ENCODE measurements around the gene DNAH6. TPM values are rescaled to one million over a fixed set of nuclear protein-coding genes. Genes with fewer than 3 reads are reported as not detected.

The DNAH6 gene
- total RNA-seq, 1 experiment from 2014 or later, result 0.32 TPM

- Mint-ChIP-seq H3K9me3 (ENCODE audit: unreplicated experiment) (peaks cover 34% of the 10 kb centered on the region), H3K36me3 (ENCODE audit: insufficient read depth, unreplicated experiment) (no peaks in the 10 kb centered on the region), H3K4me1 (ENCODE audit: low read depth, unreplicated experiment) (no peaks in the 10 kb centered on the region), H3K4me3 (ENCODE audit: unreplicated experiment) (no peak overlapping the region), H3K27me3 (ENCODE audit: insufficient read depth, unreplicated experiment) (no peaks in the 10 kb centered on the region), H3K27ac (ENCODE audit: unreplicated experiment) (no peak overlapping the region)
- Histone ChIP-seq H3K4me1 (no peaks in the 10 kb centered on the region), H3K36me3 (ENCODE audit: control insufficient read depth, insufficient read depth, low read length) (no peaks in the 10 kb centered on the region; the same call in 1 of the 2 replicates), H3K9me3 (peaks cover 10% of the 10 kb centered on the region; the same call in 1 of the 2 replicates), H3K4me3 (ENCODE audit: low read depth, low read length) (no peak overlapping the region), H3K27me3 (replicated peaks; ENCODE audit: control insufficient read depth, insufficient read depth, low read length) (no peaks in the 10 kb centered on the region)
- ChIA-PET POLR2A (no interaction called here), CTCF (no interaction called here)
- no peak for TF ChIP-seq CTCF (IDR thresholded peaks at IDR 0.05; ENCODE audit: insufficient read depth in 1 of 2, low read depth in 1 of 2, low read length in 1 of 2, severe bottlenecking in 1 of 2, unreplicated experiment in 1 of 2)
- BruUV-seq (replicated peaks), result no TSS peak
- intact Hi-C loops (cut with micrococcal nuclease; ENCODE audit: unreplicated experiment), result no loop called here
- no peak for DNase-seq
Measured at GRCh38 chr2:84478867-84479266, 37.4 kb upstream of the DNAH6 start.

GRCh38 chr2:84481702-84482101 is 34.6 kb upstream of the DNAH6 start:
- Histone ChIP-seq H3K4me3 (ENCODE audit: low read depth, low read length) (no peak overlapping the region), H3K27me3 (replicated peaks; ENCODE audit: control insufficient read depth, insufficient read depth, low read length) (no peaks in the 10 kb centered on the region), H3K36me3 (ENCODE audit: control insufficient read depth, insufficient read depth, low read length) (peaks cover 1% of the 10 kb centered on the region; the same call in 1 of the 2 replicates), H3K4me1 (peaks cover 13% of the 10 kb centered on the region), H3K9me3 (peaks cover 7% of the 10 kb centered on the region; the same call in 1 of the 2 replicates)
- BruUV-seq (replicated peaks), result no TSS peak
- CTCF ChIA-PET, result no interaction called here
- Mint-ChIP-seq H3K36me3 (ENCODE audit: insufficient read depth, unreplicated experiment) (no peaks in the 10 kb centered on the region), H3K9me3 (ENCODE audit: unreplicated experiment) (peaks cover 11% of the 10 kb centered on the region), H3K27ac (ENCODE audit: unreplicated experiment) (peak overlapping the region; percentile 13), H3K4me1 (ENCODE audit: low read depth, unreplicated experiment) (peaks cover 9% of the 10 kb centered on the region), H3K27me3 (ENCODE audit: insufficient read depth, unreplicated experiment) (no peaks in the 10 kb centered on the region), H3K4me3 (ENCODE audit: unreplicated experiment) (no peak overlapping the region)
- no peak for TF ChIP-seq CTCF (IDR thresholded peaks at IDR 0.05; ENCODE audit: insufficient read depth in 1 of 2, low read depth in 1 of 2, low read length in 1 of 2, severe bottlenecking in 1 of 2, unreplicated experiment in 1 of 2)
- no peak for DNase-seq
- POLR2A ChIA-PET, result no interaction called here
- intact Hi-C loops (cut with micrococcal nuclease; ENCODE audit: unreplicated experiment), result no loop called here

GRCh38 chr2:84482603-84483002 is 33.7 kb upstream of the DNAH6 start:
- Mint-ChIP-seq H3K9me3 (ENCODE audit: unreplicated experiment) (peaks cover 2% of the 10 kb centered on the region), H3K27ac (ENCODE audit: unreplicated experiment) (no peak overlapping the region), H3K27me3 (ENCODE audit: insufficient read depth, unreplicated experiment) (no peaks in the 10 kb centered on the region), H3K4me3 (ENCODE audit: unreplicated experiment) (no peak overlapping the region), H3K36me3 (ENCODE audit: insufficient read depth, unreplicated experiment) (no peaks in the 10 kb centered on the region), H3K4me1 (ENCODE audit: low read depth, unreplicated experiment) (peaks cover 10% of the 10 kb centered on the region)
- CTCF ChIA-PET, result no interaction called here
- POLR2A ChIA-PET, result no interaction called here
- Histone ChIP-seq H3K4me1 (peaks cover 22% of the 10 kb centered on the region), H3K9me3 (no peaks in the 10 kb centered on the region), H3K4me3 (ENCODE audit: low read depth, low read length) (no peak overlapping the region), H3K36me3 (ENCODE audit: control insufficient read depth, insufficient read depth, low read length) (peaks cover 1% of the 10 kb centered on the region; the same call in 1 of the 2 replicates), H3K27me3 (replicated peaks; ENCODE audit: control insufficient read depth, insufficient read depth, low read length) (no peaks in the 10 kb centered on the region)
- BruUV-seq (replicated peaks), result no TSS peak
- DNase-seq, result no peak
- intact Hi-C loops (cut with micrococcal nuclease; ENCODE audit: unreplicated experiment), result no loop called here
- TF ChIP-seq CTCF (IDR thresholded peaks at IDR 0.05; ENCODE audit: insufficient read depth in 1 of 2, low read depth in 1 of 2, low read length in 1 of 2, severe bottlenecking in 1 of 2, unreplicated experiment in 1 of 2), result no peak

All from Caco-2 (cell line).